ENCODE data around the gene PRR29.

PRR29 gene

GRCh38 chr17:64001091-64001579 lies 3.0 kb downstream of the PRR29 start:
- H3K4ac ChIP-seq (ENCODE audit: low read depth, low read length) = no peak overlapping the region
- no peak overlapping the region for H3K27ac ChIP-seq (ENCODE audit: low read depth, low read length)
- no peak overlapping the region for H3K4me2 ChIP-seq (ENCODE audit: low read length)
- no peak for DNase-seq
- no peak overlapping the region for H3K23ac ChIP-seq (ENCODE audit: low read length)
- H3K79me1 ChIP-seq (ENCODE audit: low read length) = no peaks in the 10 kb centered on the region
- no peak overlapping the region for H2BK5ac ChIP-seq (ENCODE audit: low read length)
- no peak overlapping the region for H3K18ac ChIP-seq (ENCODE audit: low read length)
- no peak overlapping the region for H2BK120ac ChIP-seq (ENCODE audit: low read depth, low read length)
- H3K4me1 ChIP-seq (ENCODE audit: control insufficient read depth, low read depth, low read length) = no peaks in the 10 kb centered on the region
- no peak overlapping the region for H3K56ac ChIP-seq (ENCODE audit: low read length)
- no peak overlapping the region for H4K5ac ChIP-seq (ENCODE audit: low read length)
- H3K27me3 ChIP-seq (ENCODE audit: insufficient read depth, low read length, poor library complexity) = no peaks in the 10 kb centered on the region
- H3K4me3 ChIP-seq (ENCODE audit: low read length) = no peak overlapping the region
- H3K9ac ChIP-seq (ENCODE audit: low read length) = no peak overlapping the region
- H3K79me2 ChIP-seq (ENCODE audit: control insufficient read depth, insufficient read depth, low read length) = no peaks in the 10 kb centered on the region
- H2BK15ac ChIP-seq (replicated peaks; ENCODE audit: low read depth) = no peak overlapping the region
- WGBS (ENCODE audit: extremely low coverage, insufficient coverage, low lambda C conversion rate) = no CpG with 5 or more reads among the region's 7 CpGs
- no peaks in the 10 kb centered on the region for H3K36me3 ChIP-seq (ENCODE audit: control insufficient read depth, insufficient read depth, low read length)
- H2AK5ac ChIP-seq (ENCODE audit: low read length) = no peak overlapping the region
- no peak overlapping the region for H4K8ac ChIP-seq (ENCODE audit: low read depth, low read length)

- no peak overlapping the region for H3K27ac ChIP-seq (ENCODE audit: low read depth, low read length)
- no peak overlapping the region for H2AK5ac ChIP-seq (ENCODE audit: low read length)
- no peak overlapping the region for H3K4me3 ChIP-seq (ENCODE audit: low read length)
- no CpG with 5 or more reads among the region's 14 CpGs for WGBS (ENCODE audit: extremely low coverage, insufficient coverage, low lambda C conversion rate)
- H3K36me3 ChIP-seq (ENCODE audit: control insufficient read depth, insufficient read depth, low read length) = no peaks in the 10 kb centered on the region
- H3K18ac ChIP-seq (ENCODE audit: low read length) = no peak overlapping the region
- no peak overlapping the region for H3K23ac ChIP-seq (ENCODE audit: low read length)
- H4K5ac ChIP-seq (ENCODE audit: low read length) = no peak overlapping the region
- no peak overlapping the region for H2BK120ac ChIP-seq (ENCODE audit: low read depth, low read length)
- no peak overlapping the region for H3K9ac ChIP-seq (ENCODE audit: low read length)
- H4K8ac ChIP-seq (ENCODE audit: low read depth, low read length) = no peak overlapping the region
- no peak overlapping the region for H3K4ac ChIP-seq (ENCODE audit: low read depth, low read length)
- H3K27me3 ChIP-seq (ENCODE audit: insufficient read depth, low read length, poor library complexity) = no peaks in the 10 kb centered on the region
- H3K79me1 ChIP-seq (ENCODE audit: low read length) = no peaks in the 10 kb centered on the region
- DNase-seq = no peak
- H3K4me2 ChIP-seq (ENCODE audit: low read length) = no peak overlapping the region
- no peak overlapping the region for H2BK5ac ChIP-seq (ENCODE audit: low read length)
- H3K79me2 ChIP-seq (ENCODE audit: control insufficient read depth, insufficient read depth, low read length) = no peaks in the 10 kb centered on the region
- no peak overlapping the region for H3K56ac ChIP-seq (ENCODE audit: low read length)
- H2BK15ac ChIP-seq (replicated peaks; ENCODE audit: low read depth) = no peak overlapping the region
- H3K4me1 ChIP-seq (ENCODE audit: control insufficient read depth, low read depth, low read length) = no peaks in the 10 kb centered on the region
Observed at GRCh38 chr17:64001763-64002529, 3.8 kb downstream of the PRR29 start.

- H3K4me1 ChIP-seq (ENCODE audit: control insufficient read depth, low read depth, low read length) = no peaks in the 10 kb centered on the region
- no peak overlapping the region for H3K4ac ChIP-seq (ENCODE audit: low read depth, low read length)
- WGBS (ENCODE audit: extremely low coverage, insufficient coverage, low lambda C conversion rate) = no CpG with 5 or more reads among the region's 22 CpGs
- H3K56ac ChIP-seq (ENCODE audit: low read length) = no peak overlapping the region
- H2AK5ac ChIP-seq (ENCODE audit: low read length) = no peak overlapping the region
- no peak overlapping the region for H4K5ac ChIP-seq (ENCODE audit: low read length)
- no peak overlapping the region for H3K4me2 ChIP-seq (ENCODE audit: low read length)
- no peak overlapping the region for H2BK15ac ChIP-seq (replicated peaks; ENCODE audit: low read depth)
- no peaks in the 10 kb centered on the region for H3K79me2 ChIP-seq (ENCODE audit: control insufficient read depth, insufficient read depth, low read length)
- H2BK5ac ChIP-seq (ENCODE audit: low read length) = no peak overlapping the region
- no peaks in the 10 kb centered on the region for H3K27me3 ChIP-seq (ENCODE audit: insufficient read depth, low read length, poor library complexity)
- no peak overlapping the region for H2BK120ac ChIP-seq (ENCODE audit: low read depth, low read length)
- H3K18ac ChIP-seq (ENCODE audit: low read length) = no peak overlapping the region
- H3K79me1 ChIP-seq (ENCODE audit: low read length) = no peaks in the 10 kb centered on the region
- H3K36me3 ChIP-seq (ENCODE audit: control insufficient read depth, insufficient read depth, low read length) = no peaks in the 10 kb centered on the region
- no peak overlapping the region for H4K8ac ChIP-seq (ENCODE audit: low read depth, low read length)
- no peak overlapping the region for H3K23ac ChIP-seq (ENCODE audit: low read length)
- DNase-seq = no peak
- H3K4me3 ChIP-seq (ENCODE audit: low read length) = no peak overlapping the region
- H3K9ac ChIP-seq (ENCODE audit: low read length) = no peak overlapping the region
- H3K27ac ChIP-seq (ENCODE audit: low read depth, low read length) = no peak overlapping the region
Observed at GRCh38 chr17:64002658-64003525, 4.7 kb downstream of the PRR29 start.

GRCh38 chr17:64003526-64004121 lies 5.5 kb downstream of the PRR29 start:
- no peak overlapping the region for H3K18ac ChIP-seq (ENCODE audit: low read length)
- no peaks in the 10 kb centered on the region for H3K27me3 ChIP-seq (ENCODE audit: insufficient read depth, low read length, poor library complexity)
- H3K4ac ChIP-seq (ENCODE audit: low read depth, low read length) = no peak overlapping the region
- no peak overlapping the region for H4K8ac ChIP-seq (ENCODE audit: low read depth, low read length)
- no peak overlapping the region for H2BK120ac ChIP-seq (ENCODE audit: low read depth, low read length)
- H3K36me3 ChIP-seq (ENCODE audit: control insufficient read depth, insufficient read depth, low read length) = no peaks in the 10 kb centered on the region
- no peak overlapping the region for H2BK15ac ChIP-seq (replicated peaks; ENCODE audit: low read depth)
- H3K27ac ChIP-seq (ENCODE audit: low read depth, low read length) = no peak overlapping the region
- H3K56ac ChIP-seq (ENCODE audit: low read length) = no peak overlapping the region
- H2AK5ac ChIP-seq (ENCODE audit: low read length) = no peak overlapping the region
- no peaks in the 10 kb centered on the region for H3K79me2 ChIP-seq (ENCODE audit: control insufficient read depth, insufficient read depth, low read length)
- H3K4me1 ChIP-seq (ENCODE audit: control insufficient read depth, low read depth, low read length) = no peaks in the 10 kb centered on the region
- no CpG with 5 or more reads among the region's 13 CpGs for WGBS (ENCODE audit: extremely low coverage, insufficient coverage, low lambda C conversion rate)
- H3K23ac ChIP-seq (ENCODE audit: low read length) = no peak overlapping the region
- H3K4me2 ChIP-seq (ENCODE audit: low read length) = no peak overlapping the region
- no peak overlapping the region for H3K9ac ChIP-seq (ENCODE audit: low read length)
- no peak overlapping the region for H2BK5ac ChIP-seq (ENCODE audit: low read length)
- no peak overlapping the region for H4K5ac ChIP-seq (ENCODE audit: low read length)
- H3K4me3 ChIP-seq (ENCODE audit: low read length) = no peak overlapping the region
- H3K79me1 ChIP-seq (ENCODE audit: low read length) = no peaks in the 10 kb centered on the region
- no peak for DNase-seq

- Histone ChIP-seq H3K4me2 (ENCODE audit: low read length) (no peak overlapping the region), H3K79me1 (ENCODE audit: low read length) (no peaks in the 10 kb centered on the region), H4K5ac (ENCODE audit: low read length) (no peak overlapping the region), H2BK120ac (ENCODE audit: low read depth, low read length) (no peak overlapping the region), H3K4me3 (ENCODE audit: low read length) (no peak overlapping the region), H3K9ac (ENCODE audit: low read length) (no peak overlapping the region), H2BK5ac (ENCODE audit: low read length) (no peak overlapping the region), H3K36me3 (ENCODE audit: control insufficient read depth, insufficient read depth, low read length) (no peaks in the 10 kb centered on the region), H2BK15ac (replicated peaks; ENCODE audit: low read depth) (no peak overlapping the region), H3K27ac (ENCODE audit: low read depth, low read length) (no peak overlapping the region), H4K8ac (ENCODE audit: low read depth, low read length) (no peak overlapping the region), H3K56ac (ENCODE audit: low read length) (no peak overlapping the region), H3K27me3 (ENCODE audit: insufficient read depth, low read length, poor library complexity) (no peaks in the 10 kb centered on the region), H3K79me2 (ENCODE audit: control insufficient read depth, insufficient read depth, low read length) (no peaks in the 10 kb centered on the region), H3K18ac (ENCODE audit: low read length) (no peak overlapping the region), H3K23ac (ENCODE audit: low read length) (no peak overlapping the region), H3K4me1 (ENCODE audit: control insufficient read depth, low read depth, low read length) (no peaks in the 10 kb centered on the region), H3K4ac (ENCODE audit: low read depth, low read length) (no peak overlapping the region), H2AK5ac (ENCODE audit: low read length) (no peak overlapping the region)
- DNase-seq = no peak
- no CpG with 5 or more reads among the region's 7 CpGs for WGBS (ENCODE audit: extremely low coverage, insufficient coverage, low lambda C conversion rate)
Observed at GRCh38 chr17:64004218-64004770, 6.1 kb downstream of the PRR29 start.

All from mesendoderm (in vitro differentiated cells).